Esophagus (tissue), 2 donors: ENCODE data around the gene OR2F1. TPM values are rescaled to one million over a fixed set of nuclear protein-coding genes. Genes with fewer than 3 reads are reported as not detected.

Experiments
- H3K27ac ChIP-seq, 2 donors: one replicate each; pipeline ENCODE4 v1.5.1; 2013; ENCODE audit warnings: low read depth in 2 of 2, mild to moderate bottlenecking in 2 of 2, inconsistent platforms in 1 of 2, low read length in 1 of 2, moderate library complexity in 1 of 2
- H3K27me3 ChIP-seq, 2 donors: one replicate each; pipeline ENCODE4 v1.6.1; 2013; ENCODE audit warnings: low read length in 2 of 2, control low read depth in 1 of 2, mild to moderate bottlenecking in 1 of 2; ENCODE audit not compliant: insufficient read depth in 2 of 2, control insufficient read depth in 1 of 2
- H3K36me3 ChIP-seq, 2 donors: one replicate each; pipeline ENCODE4 v1.6.1; 2013; ENCODE audit warnings: low read length in 1 of 2; ENCODE audit not compliant: control insufficient read depth in 2 of 2, insufficient read depth in 2 of 2
- H3K4me1 ChIP-seq, 2 donors: one replicate each; pipeline ENCODE4 v1.6.1; 2013; ENCODE audit warnings: low read length in 1 of 2; ENCODE audit not compliant: control insufficient read depth in 2 of 2, insufficient read depth in 2 of 2
- H3K4me3 ChIP-seq, 2 donors: one replicate each; pipeline ENCODE4 v1.5.1; 2013; ENCODE audit warnings: low read length in 2 of 2, mild to moderate bottlenecking in 2 of 2, low read depth in 1 of 2, moderate library complexity in 1 of 2
- H3K9me3 ChIP-seq, 2 donors: one replicate each; pipeline ENCODE4 v1.6.1; 2013; ENCODE audit warnings: mild to moderate bottlenecking in 2 of 2, low read depth in 1 of 2, low read length in 1 of 2, moderate library complexity in 1 of 2; ENCODE audit not compliant: control insufficient read depth in 2 of 2, insufficient read depth in 1 of 2
- WGBS, 2 donors: extraction: QIAGEN DNeasy Blood & Tissue Kit; methylation state at CpG; one replicate each; pipeline ENCODE4 v1.1.7; 2013; 5-methylcytosine and 5-hydroxymethylcytosine counted together
- polyA plus RNA-seq, 2 donors: library from polyadenylated mRNA; stranded (reverse); fragments of 200-250 nt; gene quantifications; one replicate each; pipeline ENCODE4 v1.2.3, GENCODE V29; 2013
- donor health status: healthy with polysubstance abuse.
- donor health status: Bipolar disorder and iron deficiency.

OR2F1 gene
- polyA plus RNA-seq, 2 donors, result not detected

GRCh38 chr7:143978585-143978984 lies 23.9 kb downstream of the OR2F1 start:
- 80 to 89% methylated on average over 2 of the region's 2 CpGs for WGBS, 2 donors
- no peaks in the 10 kb centered on the region for H3K36me3 ChIP-seq
- H3K9me3 ChIP-seq, result peaks cover 0 to 2% of the 10 kb centered on the region in 2 donors
- H3K27ac ChIP-seq, result no peak overlapping the region
- no peak overlapping the region for H3K4me3 ChIP-seq
- H3K4me1 ChIP-seq, result no peaks in the 10 kb centered on the region
- H3K27me3 ChIP-seq, result no peaks in the 10 kb centered on the region

DNA sequence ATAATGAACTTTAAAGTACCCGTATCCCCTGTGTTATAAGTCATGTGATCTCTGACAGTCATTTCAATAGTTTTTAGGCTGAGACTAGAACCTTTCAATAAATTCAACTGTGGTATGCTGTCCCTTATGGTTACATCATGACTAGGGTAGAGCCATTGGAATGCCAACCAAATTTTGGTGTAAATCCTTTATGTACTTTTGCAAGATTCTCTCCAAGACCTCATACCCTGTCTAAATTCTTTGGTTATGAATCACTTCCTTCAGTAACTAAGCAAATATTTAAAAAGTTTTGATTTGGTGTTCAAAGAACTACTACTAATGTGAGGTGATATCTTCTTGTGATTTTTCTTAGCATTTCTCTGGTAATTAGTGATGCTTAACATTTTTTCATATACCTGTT lies 24.7 kb downstream of the OR2F1 start:
- Histone ChIP-seq H3K9me3 (peaks cover 0 to 2% of the 10 kb centered on the region in 2 donors), H3K36me3 (no peaks in the 10 kb centered on the region), H3K4me3 (no peak overlapping the region), H3K27ac (no peak overlapping the region), H3K4me1 (no peaks in the 10 kb centered on the region), H3K27me3 (no peaks in the 10 kb centered on the region)
- WGBS, 2 donors, result 61 to 69% methylated on average over 1 of the region's 1 CpG

GRCh38 chr7:143979998-143980397 lies 25.4 kb downstream of the OR2F1 start:
- Histone ChIP-seq H3K27me3 (no peaks in the 10 kb centered on the region), H3K4me3 (no peak overlapping the region)
- 42 to 71% methylated on average over 2 of the region's 2 CpGs for WGBS, 2 donors

DNA sequence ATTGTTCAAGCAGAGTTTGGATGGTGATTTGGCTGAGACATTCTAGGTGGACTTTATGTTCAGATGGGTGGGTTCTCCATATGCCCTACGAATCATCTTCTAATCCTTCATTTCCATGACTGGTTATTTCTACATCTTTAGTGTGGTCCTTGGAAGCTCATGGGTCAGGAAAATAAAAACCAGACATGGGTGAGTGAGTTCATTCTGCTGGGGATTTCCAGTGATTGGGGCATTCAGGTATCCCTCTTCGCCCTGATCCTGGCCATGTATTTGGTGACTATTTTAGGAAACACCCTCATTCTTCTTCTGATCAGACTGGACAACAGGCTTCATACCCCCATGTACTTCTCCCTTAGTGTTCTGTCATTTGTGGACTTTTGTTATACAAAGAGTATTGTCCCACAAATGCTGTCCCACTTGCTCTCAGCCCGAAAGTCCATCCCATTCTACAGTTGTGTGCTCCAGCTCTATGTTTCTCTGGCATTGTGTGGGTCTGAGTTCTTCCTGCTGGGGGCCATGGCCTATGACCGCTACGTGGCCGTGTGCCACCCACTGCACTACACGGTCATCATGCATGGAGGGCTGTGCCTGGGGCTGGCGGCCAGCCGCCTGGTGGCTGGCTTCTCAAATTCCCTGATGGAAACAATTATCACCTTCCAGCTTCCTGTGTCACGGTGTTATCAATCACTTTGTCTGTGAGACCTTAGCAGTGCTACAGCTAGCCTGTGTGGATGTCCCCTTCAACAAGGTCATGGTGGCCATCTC lies 26.3 kb downstream of the OR2F1 start:
- 90 to 91% methylated on average over 10 of the region's 10 CpGs for WGBS, 2 donors
- H3K4me1 ChIP-seq, result peaks cover 0 to 2% of the 10 kb centered on the region in 2 donors
- no peak overlapping the region for H3K4me3 ChIP-seq
- H3K36me3 ChIP-seq, result no peaks in the 10 kb centered on the region
- H3K27ac ChIP-seq, result no peak overlapping the region
- no peaks in the 10 kb centered on the region for H3K27me3 ChIP-seq
- H3K9me3 ChIP-seq, result peaks cover 0 to 2% of the 10 kb centered on the region in 2 donors

More at GRCh38 chr7:143979998-143980397, 25.4 kb downstream of the OR2F1 start:
- peaks cover 0 to 2% of the 10 kb centered on the region in 2 donors for H3K9me3 ChIP-seq
- peaks cover 0 to 2% of the 10 kb centered on the region in 2 donors for H3K4me1 ChIP-seq
- H3K27ac ChIP-seq, result no peak overlapping the region
- no peaks in the 10 kb centered on the region for H3K36me3 ChIP-seq

DNA sequence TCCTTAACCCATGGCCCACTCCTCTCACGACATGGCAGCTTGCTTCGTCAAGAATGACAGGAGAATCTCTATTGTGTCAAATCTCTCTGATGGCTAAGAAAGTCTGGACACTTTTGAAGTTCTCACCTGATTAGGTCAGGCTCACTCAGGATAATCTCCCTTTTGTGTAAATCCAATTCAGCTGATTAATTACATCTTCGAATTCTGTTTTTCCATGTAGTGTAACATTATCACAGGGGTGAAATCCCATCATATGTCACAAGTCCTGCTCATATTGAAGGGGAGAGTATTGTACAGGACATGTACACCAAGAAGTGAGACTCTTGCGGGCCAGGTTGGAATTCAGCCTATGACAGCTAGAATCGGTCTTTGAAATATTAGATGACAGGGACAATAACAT lies 29.3 kb downstream of the OR2F1 start:
- Histone ChIP-seq H3K9me3 (peaks cover 0 to 2% of the 10 kb centered on the region in 2 donors), H3K4me3 (no peak overlapping the region), H3K36me3 (no peaks in the 10 kb centered on the region), H3K27ac (no peak overlapping the region), H3K4me1 (peaks cover 0 to 2% of the 10 kb centered on the region in 2 donors), H3K27me3 (no peaks in the 10 kb centered on the region)
- WGBS, 2 donors, result 91% methylated on average over 5 of the region's 5 CpGs

DNA sequence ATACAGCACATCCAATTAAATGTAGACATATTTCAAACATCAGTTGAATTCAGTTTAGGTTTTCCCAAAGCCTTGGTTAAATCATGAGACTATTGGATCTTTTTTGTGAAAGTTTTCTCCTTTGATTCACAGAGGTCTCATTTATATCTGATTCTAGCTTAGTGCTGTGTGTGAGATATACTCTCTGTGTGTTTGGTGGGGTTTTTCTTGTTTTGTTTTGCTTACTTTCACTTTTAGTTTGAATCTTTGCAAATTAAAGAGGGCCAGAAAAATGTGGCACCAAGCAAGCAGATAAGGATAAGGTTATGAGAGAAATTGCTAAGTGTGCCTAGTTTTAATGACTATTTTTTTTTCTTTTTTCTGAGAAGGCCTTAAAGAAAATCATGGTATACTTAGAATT lies 32.9 kb downstream of the OR2F1 start:
- H3K36me3 ChIP-seq, result no peaks in the 10 kb centered on the region
- H3K4me3 ChIP-seq, result no peak overlapping the region
- no peaks in the 10 kb centered on the region for H3K9me3 ChIP-seq
- peaks cover 0 to 2% of the 10 kb centered on the region in 2 donors for H3K4me1 ChIP-seq
- no peak overlapping the region for H3K27ac ChIP-seq
- H3K27me3 ChIP-seq, result no peaks in the 10 kb centered on the region

GRCh38 chr7:143988976-143989745 lies 34.5 kb downstream of the OR2F1 start:
- no peaks in the 10 kb centered on the region for H3K27me3 ChIP-seq
- H3K9me3 ChIP-seq, result no peaks in the 10 kb centered on the region
- H3K36me3 ChIP-seq, result no peaks in the 10 kb centered on the region
- no peak overlapping the region for H3K4me3 ChIP-seq
- WGBS, 2 donors, result 86 to 90% methylated on average over 5 of the region's 5 CpGs
- H3K27ac ChIP-seq, result no peak overlapping the region
- H3K4me1 ChIP-seq, result peaks cover 0 to 2% of the 10 kb centered on the region in 2 donors

GRCh38 chr7:143992670-143993069 lies 38.0 kb downstream of the OR2F1 start:
- Histone ChIP-seq H3K27ac (no peak overlapping the region), H3K9me3 (no peaks in the 10 kb centered on the region), H3K36me3 (no peaks in the 10 kb centered on the region), H3K4me3 (no peak overlapping the region), H3K27me3 (no peaks in the 10 kb centered on the region), H3K4me1 (no peaks in the 10 kb centered on the region)

DNA sequence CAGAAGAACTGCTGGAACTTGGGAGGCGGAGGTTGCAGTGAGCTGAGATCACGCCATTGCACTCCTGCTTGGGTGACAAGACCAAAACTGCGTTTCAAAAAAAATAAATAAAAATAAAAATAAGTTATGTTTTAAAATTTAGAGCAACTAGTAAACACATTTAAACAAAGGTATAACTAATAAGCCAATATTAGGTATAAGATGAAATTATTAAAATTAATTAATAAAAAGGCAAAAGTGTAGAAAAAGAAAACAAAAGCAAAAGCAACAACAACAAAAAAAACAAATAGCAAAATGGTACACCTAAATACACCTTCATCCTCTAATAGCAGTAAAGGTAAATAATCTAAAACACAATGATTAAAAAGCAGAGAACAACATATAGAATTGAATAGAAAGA lies 39.3 kb downstream of the OR2F1 start:
- Histone ChIP-seq H3K4me1 (no peaks in the 10 kb centered on the region), H3K9me3 (no peaks in the 10 kb centered on the region), H3K27me3 (no peaks in the 10 kb centered on the region), H3K4me3 (no peak overlapping the region), H3K36me3 (no peaks in the 10 kb centered on the region), H3K27ac (no peak overlapping the region)
- WGBS, 2 donors, result 93 to 94% methylated on average over 3 of the region's 3 CpGs
